ENCODE results near the gene TWIST1. TPM values are rescaled to one million over a fixed set of nuclear protein-coding genes. Genes with fewer than 3 reads are reported as not detected.

TWIST1 gene
- total and polyA plus RNA-seq, 2 of the 13 experiments (the other 11 are each of a cell fraction or from before 2014, with no cell fraction given): not detected

DNA sequence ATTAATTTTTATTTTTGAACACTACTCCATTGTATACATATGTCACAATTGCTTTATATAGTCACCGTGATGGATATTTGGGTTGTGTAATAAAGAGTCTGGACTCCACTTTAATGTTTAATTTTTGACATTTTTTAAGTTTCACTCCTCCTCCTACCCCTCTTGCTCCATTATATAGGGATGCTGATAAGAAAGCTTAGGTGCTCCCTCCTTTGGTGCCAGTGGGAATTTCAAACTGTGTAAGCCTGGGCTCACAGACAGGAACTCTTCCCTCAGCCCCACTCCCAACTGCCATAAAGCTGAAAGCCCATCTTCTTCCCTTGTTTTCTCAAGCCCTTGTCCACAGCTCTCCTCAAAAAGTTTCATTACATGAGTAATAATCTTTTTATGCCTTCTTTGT, 47.6 kb downstream of the TWIST1 start (continued):
- TF ChIP-seq ARID2 (CRISPR knock-in tag; IDR thresholded peaks at IDR 0.05; ENCODE audit: borderline replicate concordance) (no peak), BRD4 (CRISPR knock-in tag; IDR thresholded peaks at IDR 0.05) (no peak), TAF15 (IDR thresholded peaks at IDR 0.05; ENCODE audit: low read depth, low read length, poor library complexity, severe bottlenecking) (no peak), HNF4A (CRISPR knock-in tag; IDR thresholded peaks at IDR 0.05) (no peak), PRPF4 (IDR thresholded peaks at IDR 0.05; ENCODE audit: low read depth, low read length, poor library complexity, severe bottlenecking) (no peak)

DNA sequence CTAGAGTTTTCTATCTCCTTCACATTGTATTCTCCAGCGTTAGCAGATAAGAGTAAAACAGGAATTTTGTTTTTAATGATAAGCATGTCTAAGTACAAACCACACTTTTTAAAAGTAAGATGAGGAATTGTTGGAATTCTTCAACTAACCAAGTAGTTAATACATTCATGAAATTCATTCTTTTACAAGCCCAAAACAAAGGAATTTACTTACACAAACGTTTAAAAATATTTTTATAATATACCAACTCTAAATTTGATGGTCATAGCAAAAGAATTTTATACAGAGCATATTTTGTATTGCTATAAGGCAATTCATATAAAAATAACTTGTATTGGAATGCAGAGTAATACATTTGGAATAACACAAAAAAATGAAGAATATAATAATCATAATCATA, 51.3 kb downstream of the TWIST1 start:
- H3K9me3 ChIP-seq (ENCODE audit: low read length): peaks cover 54% of the 10 kb centered on the region
- TF ChIP-seq EED (CRISPR knock-in tag; IDR thresholded peaks at IDR 0.05) (no peak), AGO2 (optimal IDR thresholded peaks at IDR 0.05; ENCODE audit: low read depth, low read length) (no peak), KLF9 (CRISPR knock-in tag; IDR thresholded peaks at IDR 0.05; ENCODE audit: low read depth) (no peak), HNRNPK (IDR thresholded peaks at IDR 0.05; ENCODE audit: low read depth, low read length, poor library complexity, severe bottlenecking) (no peak), KLF15 (CRISPR knock-in tag; IDR thresholded peaks at IDR 0.05; ENCODE audit: borderline replicate concordance) (no peak), TBX3 (IDR thresholded peaks at IDR 0.05; ENCODE audit: borderline replicate concordance) (no peak), ADNP (CRISPR knock-in tag; IDR thresholded peaks at IDR 0.05) (no peak), NR2F2 (IDR thresholded peaks at IDR 0.05; ENCODE audit: borderline replicate concordance, low read depth) (no peak), ZNF660 (CRISPR knock-in tag; IDR thresholded peaks at IDR 0.05; ENCODE audit: borderline replicate concordance, low read depth) (no peak), ZNF331 (CRISPR knock-in tag; IDR thresholded peaks at IDR 0.05) (no peak)
- TF ChIP-seq, protein P1, sequence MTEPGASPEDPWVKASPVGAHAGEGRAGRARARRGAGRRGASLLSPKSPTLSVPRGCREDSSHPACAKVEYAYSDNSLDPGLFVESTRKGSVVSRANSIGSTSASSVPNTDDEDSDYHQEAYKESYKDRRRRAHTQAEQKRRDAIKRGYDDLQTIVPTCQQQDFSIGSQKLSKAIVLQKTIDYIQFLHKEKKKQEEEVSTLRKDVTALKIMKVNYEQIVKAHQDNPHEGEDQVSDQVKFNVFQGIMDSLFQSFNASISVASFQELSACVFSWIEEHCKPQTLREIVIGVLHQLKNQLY (CRISPR knock-in tag; IDR thresholded peaks at IDR 0.05): no peak
- no peak overlapping the region for H3K9ac ChIP-seq (ENCODE audit: insufficient read depth, low read depth, low read length)
- in situ Hi-C loops (cut with HindIII; ENCODE audit: extremely low pct_ligation_motif_present, low pct_unique_long_range_greater_than_20kb): no loop called here
- CTCF ChIA-PET (ENCODE audit: low intra/inter-chr PET ratio, low total read pairs): no interaction called here
- no peak for FAIRE-seq
- DNase-seq (ENCODE audit: low spot score): no peak
- no peak overlapping the region for H3K4me3 ChIP-seq (replicated peaks in 1 of 3; ENCODE audit: insufficient read depth in 1 of 3, low read depth in 2 of 3, low read length in 3 of 3)
- POLR2A ChIA-PET: no interaction called here
- no peak overlapping the region for H3K27ac ChIP-seq (ENCODE audit: extremely low read length, insufficient read depth, low read length)
- no peaks in the 10 kb centered on the region for H3K36me3 ChIP-seq (replicated peaks in 1 of 2; ENCODE audit: control insufficient read depth in 1 of 2, insufficient read depth in 2 of 2, low read length in 2 of 2)
- no peaks in the 10 kb centered on the region for H4K20me1 ChIP-seq (ENCODE audit: insufficient read depth, low read length)
- intact Hi-C loops (cut with micrococcal nuclease; ENCODE audit: unreplicated experiment): no loop called here
- ATAC-seq: no peak
- no peaks in the 10 kb centered on the region for H3K27me3 ChIP-seq (ENCODE audit: control insufficient read depth in 1 of 2, insufficient read depth in 2 of 2, low read length in 2 of 2)
- 0% methylated on average over 2 of the region's 2 CpGs for WGBS (ENCODE audit: low lambda C conversion rate)
- H3K79me2 ChIP-seq (ENCODE audit: insufficient read depth, low read length): no peaks in the 10 kb centered on the region
- no peaks in the 10 kb centered on the region for H3K4me1 ChIP-seq (ENCODE audit: insufficient read depth, low read length)
- H2AFZ ChIP-seq (ENCODE audit: low read length): no peak overlapping the region
- H3K4me2 ChIP-seq (ENCODE audit: low read depth, low read length): no peak overlapping the region
- no TSS peak for BruUV-seq (replicated peaks)

Other genes starting within 250 kb of the TWIST1 start
- not detected in 2 replicates for gene FERD3L, start 27.8 kb upstream of the TWIST1 start, total RNA-seq (2016; rRNA removed; fragmentation: Illumina TruSeq; extraction: Trizol)
- gene FERD3L, start 27.8 kb upstream of the TWIST1 start, polyA plus RNA-seq (2011; rRNA removed): not detected in 2 replicates

Data from HepG2 (cell line).